ENCODE data around the gene BNIP3.

Gene BNIP3

DNA sequence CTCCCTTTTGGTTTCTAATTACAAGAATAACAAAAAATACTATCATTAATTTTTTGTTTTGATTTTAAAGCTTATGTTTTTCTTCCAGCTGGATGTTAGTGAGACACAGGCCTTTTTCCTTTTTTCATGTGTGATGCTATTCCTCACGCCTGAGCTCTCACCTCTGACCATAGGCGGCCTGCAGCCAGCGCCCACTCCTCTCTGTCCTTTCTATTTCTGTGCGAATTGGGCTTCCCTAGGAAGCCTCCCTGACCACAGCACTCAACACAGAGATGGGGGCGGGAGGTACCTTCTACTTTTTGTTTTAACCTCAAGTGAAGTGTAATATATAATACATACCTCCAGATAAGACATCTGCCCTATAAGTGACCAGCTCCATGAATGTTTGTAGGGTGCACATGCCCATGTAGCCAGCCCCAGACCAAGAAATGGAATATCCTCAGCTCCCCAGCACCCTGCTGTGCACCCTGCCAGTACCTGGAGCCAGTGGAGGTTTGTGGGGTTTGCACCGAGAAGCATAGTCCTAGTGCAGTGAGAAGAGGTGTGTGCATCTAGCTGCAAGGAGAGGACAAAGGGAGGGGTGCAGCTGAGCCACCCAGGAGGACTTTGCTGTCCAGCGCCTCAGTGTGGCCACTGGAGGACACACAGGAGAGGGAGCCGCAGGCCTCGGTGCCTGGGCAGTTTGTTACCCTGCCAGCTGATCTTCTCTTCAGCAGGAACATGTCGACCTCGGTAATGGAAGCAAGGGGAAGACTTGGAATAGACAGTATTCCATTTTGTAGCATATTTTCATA, 38.5 kb downstream of the BNIP3 start (continued):
- TF ChIP-seq ZBTB48 (tag by site-specific recombination; IDR thresholded peaks at IDR 0.05) = no peak
- TF ChIP-seq, protein P1, sequence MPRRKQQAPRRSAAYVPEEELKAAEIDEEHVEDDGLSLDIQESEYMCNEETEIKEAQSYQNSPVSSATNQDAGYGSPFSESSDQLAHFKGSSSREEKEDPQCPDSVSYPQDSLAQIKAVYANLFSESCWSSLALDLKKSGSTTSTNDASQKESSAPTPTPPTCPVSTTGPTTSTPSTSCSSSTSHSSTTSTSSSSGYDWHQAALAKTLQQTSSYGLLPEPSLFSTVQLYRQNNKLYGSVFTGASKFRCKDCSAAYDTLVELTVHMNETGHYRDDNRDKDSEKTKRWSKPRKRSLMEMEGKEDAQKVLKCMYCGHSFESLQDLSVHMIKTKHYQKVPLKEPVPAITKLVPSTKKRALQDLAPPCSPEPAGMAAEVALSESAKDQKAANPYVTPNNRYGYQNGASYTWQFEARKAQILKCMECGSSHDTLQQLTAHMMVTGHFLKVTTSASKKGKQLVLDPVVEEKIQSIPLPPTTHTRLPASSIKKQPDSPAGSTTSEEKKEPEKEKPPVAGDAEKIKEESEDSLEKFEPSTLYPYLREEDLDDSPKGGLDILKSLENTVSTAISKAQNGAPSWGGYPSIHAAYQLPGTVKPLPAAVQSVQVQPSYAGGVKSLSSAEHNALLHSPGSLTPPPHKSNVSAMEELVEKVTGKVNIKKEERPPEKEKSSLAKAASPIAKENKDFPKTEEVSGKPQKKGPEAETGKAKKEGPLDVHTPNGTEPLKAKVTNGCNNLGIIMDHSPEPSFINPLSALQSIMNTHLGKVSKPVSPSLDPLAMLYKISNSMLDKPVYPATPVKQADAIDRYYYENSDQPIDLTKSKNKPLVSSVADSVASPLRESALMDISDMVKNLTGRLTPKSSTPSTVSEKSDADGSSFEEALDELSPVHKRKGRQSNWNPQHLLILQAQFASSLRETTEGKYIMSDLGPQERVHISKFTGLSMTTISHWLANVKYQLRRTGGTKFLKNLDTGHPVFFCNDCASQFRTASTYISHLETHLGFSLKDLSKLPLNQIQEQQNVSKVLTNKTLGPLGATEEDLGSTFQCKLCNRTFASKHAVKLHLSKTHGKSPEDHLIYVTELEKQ (tag by site-specific recombination; IDR thresholded peaks at IDR 0.05; ENCODE audit: borderline replicate concordance) = no peak
- TF ChIP-seq ZNF707 (tag by site-specific recombination; IDR thresholded peaks at IDR 0.05) = no peak
- TF ChIP-seq ZNF175 (tag by site-specific recombination; IDR thresholded peaks at IDR 0.05) = no peak
- TF ChIP-seq, protein P2, sequence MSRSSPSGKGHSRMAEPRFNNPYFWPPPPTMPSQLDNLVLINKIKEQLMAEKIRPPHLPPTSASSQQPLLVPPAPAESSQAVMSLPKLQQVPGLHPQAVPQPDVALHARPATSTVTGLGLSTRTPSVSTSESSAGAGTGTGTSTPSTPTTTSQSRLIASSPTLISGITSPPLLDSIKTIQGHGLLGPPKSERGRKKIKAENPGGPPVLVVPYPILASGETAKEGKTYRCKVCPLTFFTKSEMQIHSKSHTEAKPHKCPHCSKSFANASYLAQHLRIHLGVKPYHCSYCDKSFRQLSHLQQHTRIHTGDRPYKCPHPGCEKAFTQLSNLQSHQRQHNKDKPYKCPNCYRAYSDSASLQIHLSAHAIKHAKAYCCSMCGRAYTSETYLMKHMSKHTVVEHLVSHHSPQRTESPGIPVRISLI (tag by site-specific recombination; IDR thresholded peaks at IDR 0.05) = no peak
- TF ChIP-seq ZNF76 (tag by site-specific recombination; IDR thresholded peaks at IDR 0.05; ENCODE audit: borderline replicate concordance, low read depth) = no peak

DNA sequence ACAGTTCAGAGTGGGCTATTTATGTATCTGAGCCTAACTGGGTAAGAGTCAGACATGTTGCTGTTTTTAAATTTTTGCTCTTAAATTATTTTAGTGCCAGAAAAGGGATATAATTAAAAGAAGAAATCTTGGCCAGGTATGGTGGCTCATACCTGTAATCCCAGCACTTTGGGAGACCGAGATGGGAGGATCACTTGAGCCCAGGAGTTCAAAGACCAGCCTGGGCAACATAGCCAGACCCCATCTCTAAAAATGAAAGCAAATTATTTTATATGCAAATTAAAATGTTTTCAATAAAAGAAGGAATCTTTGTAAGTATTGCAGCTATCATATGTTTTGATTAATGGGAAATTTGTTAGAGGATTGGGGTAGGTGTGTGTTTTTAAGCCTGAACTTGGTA, 39.3 kb downstream of the BNIP3 start:
- H3K36me3 ChIP-seq (ENCODE audit: control insufficient read depth in 2 of 2, insufficient read depth in 1 of 2, low read length in 2 of 2) = peaks cover 15 to 90% of the 10 kb centered on the region in 2 experiments
- POLR2A ChIA-PET = no interaction called here
- H3K9me3 ChIP-seq (ENCODE audit: control insufficient read depth, insufficient read depth, low read depth, low read length) = no peaks in the 10 kb centered on the region
- CTCF ChIA-PET = interaction anchor here (1.0 to 2.9 kb wide), 5 partner anchors 14 to 57 kb away, joined by 3 to 10 read pairs (median 6); no protein-coding TSS in a partner anchor
- no peak overlapping the region for H3K4me3 ChIP-seq (ENCODE audit: low read depth, low read length)
- no peaks in the 10 kb centered on the region for H3K4me1 ChIP-seq (ENCODE audit: control insufficient read depth, insufficient read depth, low read length)
- peak; percentile 56 for TF ChIP-seq ZNF121 (tag by site-specific recombination; IDR thresholded peaks at IDR 0.05)
- TF ChIP-seq, protein P3, sequence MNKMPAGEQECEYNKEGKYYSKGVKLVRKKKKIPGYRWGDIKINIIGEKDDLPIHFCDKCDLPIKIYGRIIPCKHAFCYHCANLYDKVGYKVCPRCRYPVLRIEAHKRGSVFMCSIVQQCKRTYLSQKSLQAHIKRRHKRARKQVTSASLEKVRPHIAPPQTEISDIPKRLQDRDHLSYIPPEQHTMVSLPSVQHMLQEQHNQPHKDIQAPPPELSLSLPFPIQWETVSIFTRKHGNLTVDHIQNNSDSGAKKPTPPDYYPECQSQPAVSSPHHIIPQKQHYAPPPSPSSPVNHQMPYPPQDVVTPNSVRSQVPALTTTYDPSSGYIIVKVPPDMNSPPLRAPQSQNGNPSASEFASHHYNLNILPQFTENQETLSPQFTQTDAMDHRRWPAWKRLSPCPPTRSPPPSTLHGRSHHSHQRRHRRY (tag by site-specific recombination; IDR thresholded peaks at IDR 0.05) = no peak
- TF ChIP-seq YY2 (tag by site-specific recombination; IDR thresholded peaks at IDR 0.05) = no peak
- no peak overlapping the region for H3K27ac ChIP-seq (ENCODE audit: extremely low read depth, low read depth, low read length)

DNA sequence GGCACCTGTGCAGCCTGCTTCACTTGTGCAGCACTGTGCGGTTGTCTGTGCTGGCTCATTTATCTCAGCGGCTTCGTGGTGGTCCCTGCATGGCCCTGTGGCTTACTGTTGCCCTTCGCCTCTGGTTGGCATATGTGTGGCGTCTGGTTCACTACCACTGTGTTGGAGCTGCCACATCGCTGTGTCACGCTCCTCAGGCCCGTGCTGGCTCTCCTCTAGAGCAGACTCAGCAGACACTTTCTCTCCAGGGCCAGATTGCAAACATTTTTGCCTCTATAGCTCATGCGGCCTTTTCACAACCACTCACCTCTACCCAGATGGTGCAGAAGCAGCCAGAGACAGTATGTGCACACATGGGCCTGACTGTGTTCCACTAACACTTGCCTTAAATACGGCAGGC, 43.0 kb downstream of the BNIP3 start:
- Histone ChIP-seq H3K4me3 (ENCODE audit: low read depth, low read length) (no peak overlapping the region), H3K4me1 (ENCODE audit: control insufficient read depth, insufficient read depth, low read length) (no peaks in the 10 kb centered on the region), H3K36me3 (ENCODE audit: control insufficient read depth in 2 of 2, insufficient read depth in 1 of 2, low read length in 2 of 2) (peaks cover 15 to 84% of the 10 kb centered on the region in 2 experiments), H3K9me3 (ENCODE audit: control insufficient read depth, insufficient read depth, low read depth, low read length) (no peaks in the 10 kb centered on the region), H3K27ac (ENCODE audit: extremely low read depth, low read depth, low read length) (no peak overlapping the region)
- POLR2A ChIA-PET = no interaction called here
- CTCF ChIA-PET = no interaction called here
- no peak for TF ChIP-seq ZNF155 (tag by site-specific recombination; IDR thresholded peaks at IDR 0.05)
- TF ChIP-seq SP7 (tag by site-specific recombination; IDR thresholded peaks at IDR 0.05) = no peak
- no peak for TF ChIP-seq OSR2 (tag by site-specific recombination; IDR thresholded peaks at IDR 0.05)
- TF ChIP-seq ZBTB48 (tag by site-specific recombination; IDR thresholded peaks at IDR 0.05) = no peak
- no peak for TF ChIP-seq BCL11A (tag by site-specific recombination; IDR thresholded peaks at IDR 0.05; ENCODE audit: low read depth)
- no peak for TF ChIP-seq ZNF521 (tag by site-specific recombination; IDR thresholded peaks at IDR 0.05)
- TF ChIP-seq ZNF544 (tag by site-specific recombination; IDR thresholded peaks at IDR 0.05) = no peak
- TF ChIP-seq, protein P4, sequence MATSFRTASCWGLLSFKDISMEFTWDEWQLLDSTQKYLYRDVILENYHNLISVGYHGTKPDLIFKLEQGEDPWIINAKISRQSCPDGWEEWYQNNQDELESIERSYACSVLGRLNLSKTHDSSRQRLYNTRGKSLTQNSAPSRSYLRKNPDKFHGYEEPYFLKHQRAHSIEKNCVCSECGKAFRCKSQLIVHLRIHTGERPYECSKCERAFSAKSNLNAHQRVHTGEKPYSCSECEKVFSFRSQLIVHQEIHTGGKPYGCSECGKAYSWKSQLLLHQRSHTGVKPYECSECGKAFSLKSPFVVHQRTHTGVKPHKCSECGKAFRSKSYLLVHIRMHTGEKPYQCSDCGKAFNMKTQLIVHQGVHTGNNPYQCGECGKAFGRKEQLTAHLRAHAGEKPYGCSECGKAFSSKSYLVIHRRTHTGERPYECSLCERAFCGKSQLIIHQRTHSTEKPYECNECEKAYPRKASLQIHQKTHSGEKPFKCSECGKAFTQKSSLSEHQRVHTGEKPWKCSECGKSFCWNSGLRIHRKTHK (tag by site-specific recombination; IDR thresholded peaks at IDR 0.05) = no peak
- TF ChIP-seq ZNF792 (tag by site-specific recombination; IDR thresholded peaks at IDR 0.05) = no peak
- TF ChIP-seq, protein P5, sequence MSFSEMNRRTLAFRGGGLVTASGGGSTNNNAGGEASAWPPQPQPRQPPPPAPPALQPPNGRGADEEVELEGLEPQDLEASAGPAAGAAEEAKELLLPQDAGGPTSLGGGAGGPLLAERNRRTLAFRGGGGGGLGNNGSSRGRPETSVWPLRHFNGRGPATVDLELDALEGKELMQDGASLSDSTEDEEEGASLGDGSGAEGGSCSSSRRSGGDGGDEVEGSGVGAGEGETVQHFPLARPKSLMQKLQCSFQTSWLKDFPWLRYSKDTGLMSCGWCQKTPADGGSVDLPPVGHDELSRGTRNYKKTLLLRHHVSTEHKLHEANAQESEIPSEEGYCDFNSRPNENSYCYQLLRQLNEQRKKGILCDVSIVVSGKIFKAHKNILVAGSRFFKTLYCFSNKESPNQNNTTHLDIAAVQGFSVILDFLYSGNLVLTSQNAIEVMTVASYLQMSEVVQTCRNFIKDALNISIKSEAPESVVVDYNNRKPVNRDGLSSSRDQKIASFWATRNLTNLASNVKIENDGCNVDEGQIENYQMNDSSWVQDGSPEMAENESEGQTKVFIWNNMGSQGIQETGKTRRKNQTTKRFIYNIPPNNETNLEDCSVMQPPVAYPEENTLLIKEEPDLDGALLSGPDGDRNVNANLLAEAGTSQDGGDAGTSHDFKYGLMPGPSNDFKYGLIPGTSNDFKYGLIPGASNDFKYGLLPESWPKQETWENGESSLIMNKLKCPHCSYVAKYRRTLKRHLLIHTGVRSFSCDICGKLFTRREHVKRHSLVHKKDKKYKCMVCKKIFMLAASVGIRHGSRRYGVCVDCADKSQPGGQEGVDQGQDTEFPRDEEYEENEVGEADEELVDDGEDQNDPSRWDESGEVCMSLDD (tag by site-specific recombination; IDR thresholded peaks at IDR 0.05) = no peak
- no peak for TF ChIP-seq IKZF3 (tag by site-specific recombination; IDR thresholded peaks at IDR 0.05)
- no peak for TF ChIP-seq ZNF391 (tag by site-specific recombination; IDR thresholded peaks at IDR 0.05; ENCODE audit: borderline replicate concordance, low read depth)
- no peak for TF ChIP-seq ZNF19 (tag by site-specific recombination; IDR thresholded peaks at IDR 0.05; ENCODE audit: low read depth)
- no peak for TF ChIP-seq ZNF768 (tag by site-specific recombination; IDR thresholded peaks at IDR 0.05)

All from HEK293 (cell line).